Effector CD8-positive, alpha-beta T cell (primary cell): Measurements from ENCODE around the gene RIPPLY2.
"Not testable (repeated sequence)": the region's sequence is repeated elsewhere in the genome, so short reads cannot be mapped to it uniquely, and the experiment has no call there.

Experiments
- DNase-seq: peaks from one replicate; lab custom pipeline; 2025; lab: John Stamatoyannopoulos, UW

The RIPPLY2 gene

GRCh38 chr6:83860359-83860755 lies 7.2 kb downstream of the RIPPLY2 start:
- no peak for DNase-seq

- DNase-seq, result no peak
Measured at GRCh38 chr6:83860782-83861495, 7.8 kb downstream of the RIPPLY2 start.

GRCh38 chr6:83862776-83863471 lies 9.8 kb downstream of the RIPPLY2 start:
- DNase-seq, result no peak

GRCh38 chr6:83867043-83867442 lies 13.9 kb downstream of the RIPPLY2 start:
- DNase-seq, result no peak

- DNase-seq, result no peak
Measured at GRCh38 chr6:83867527-83868161, 14.5 kb downstream of the RIPPLY2 start.

GRCh38 chr6:83868639-83869038 lies 15.5 kb downstream of the RIPPLY2 start:
- DNase-seq, result no peak

GRCh38 chr6:83870649-83871048 lies 17.5 kb downstream of the RIPPLY2 start:
- DNase-seq, result no peak

- DNase-seq, result no peak
Measured at GRCh38 chr6:83872386-83873118, 19.4 kb downstream of the RIPPLY2 start.

GRCh38 chr6:83873869-83874268 lies 20.7 kb downstream of the RIPPLY2 start:
- DNase-seq, result no peak

- DNase-seq, result no peak
Measured at GRCh38 chr6:83875843-83876242, 22.7 kb downstream of the RIPPLY2 start.

GRCh38 chr6:83878902-83879644 lies 25.9 kb downstream of the RIPPLY2 start:
- no peak for DNase-seq

GRCh38 chr6:83879746-83880145 lies 26.6 kb downstream of the RIPPLY2 start:
- no peak for DNase-seq

- DNase-seq, result no peak
Measured at GRCh38 chr6:83883240-83883639, 30.1 kb downstream of the RIPPLY2 start.

- DNase-seq, result no peak
Measured at GRCh38 chr6:83884523-83884922, 31.4 kb downstream of the RIPPLY2 start.

- DNase-seq, result no peak
Measured at GRCh38 chr6:83885984-83886383, 32.8 kb downstream of the RIPPLY2 start.

GRCh38 chr6:83889621-83890020 lies 36.5 kb downstream of the RIPPLY2 start:
- no peak for DNase-seq

GRCh38 chr6:83890520-83890919 lies 37.4 kb downstream of the RIPPLY2 start:
- no peak for DNase-seq

- DNase-seq, result no peak
Measured at GRCh38 chr6:83891586-83891985, 38.4 kb downstream of the RIPPLY2 start.

- DNase-seq, result no peak
Measured at GRCh38 chr6:83893024-83893423, 39.9 kb downstream of the RIPPLY2 start.

GRCh38 chr6:83897094-83897493 lies 43.9 kb downstream of the RIPPLY2 start:
- DNase-seq, result not testable (repeated sequence)

GRCh38 chr6:83901624-83902023 lies 48.5 kb downstream of the RIPPLY2 start:
- DNase-seq, result no peak

GRCh38 chr6:83904395-83904794 lies 51.2 kb downstream of the RIPPLY2 start:
- DNase-seq, result no peak
